GM21381 (cell line): Measurements from ENCODE around the gene RBMS3.
"Not testable (repeated sequence)": the region's sequence is repeated elsewhere in the genome, so short reads cannot be mapped to it uniquely, and the experiment has no call there.

Experiments
- ATAC-seq: cut with Tn5 transposase; IDR thresholded peaks from one replicate; pipeline ENCODE4 v1.9.1; 2021; ENCODE audit warnings: mild to moderate bottlenecking, moderate library complexity; ENCODE audit not compliant: unreplicated experiment

The RBMS3 gene

DNA sequence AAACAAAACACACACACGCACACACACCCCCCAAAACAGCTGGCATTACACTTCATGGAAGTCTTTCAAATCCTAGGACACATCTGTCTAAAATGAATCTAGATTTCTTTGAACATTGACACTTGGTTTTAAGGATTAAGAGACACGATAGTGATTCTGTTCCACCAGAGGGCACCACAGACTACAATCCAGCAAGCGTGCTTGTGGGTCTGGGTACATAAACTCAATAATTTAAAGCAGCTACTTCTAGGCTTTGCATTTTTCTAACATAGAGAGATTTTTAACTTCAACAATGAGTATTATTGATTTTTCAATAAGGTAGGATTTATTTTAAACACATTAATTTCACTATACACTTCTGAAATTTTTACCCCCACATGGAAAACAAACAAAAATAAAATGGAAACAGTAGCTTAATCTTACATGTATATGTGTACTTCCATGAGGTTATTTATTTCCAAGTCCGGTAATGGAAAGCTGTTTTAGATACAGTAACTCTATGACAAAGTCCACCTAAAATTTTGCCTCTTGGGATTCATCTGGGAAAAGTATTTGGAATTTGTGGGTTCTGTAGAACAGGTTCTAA lies 761.5 kb downstream of the RBMS3 start:
- ATAC-seq, result no peak

DNA sequence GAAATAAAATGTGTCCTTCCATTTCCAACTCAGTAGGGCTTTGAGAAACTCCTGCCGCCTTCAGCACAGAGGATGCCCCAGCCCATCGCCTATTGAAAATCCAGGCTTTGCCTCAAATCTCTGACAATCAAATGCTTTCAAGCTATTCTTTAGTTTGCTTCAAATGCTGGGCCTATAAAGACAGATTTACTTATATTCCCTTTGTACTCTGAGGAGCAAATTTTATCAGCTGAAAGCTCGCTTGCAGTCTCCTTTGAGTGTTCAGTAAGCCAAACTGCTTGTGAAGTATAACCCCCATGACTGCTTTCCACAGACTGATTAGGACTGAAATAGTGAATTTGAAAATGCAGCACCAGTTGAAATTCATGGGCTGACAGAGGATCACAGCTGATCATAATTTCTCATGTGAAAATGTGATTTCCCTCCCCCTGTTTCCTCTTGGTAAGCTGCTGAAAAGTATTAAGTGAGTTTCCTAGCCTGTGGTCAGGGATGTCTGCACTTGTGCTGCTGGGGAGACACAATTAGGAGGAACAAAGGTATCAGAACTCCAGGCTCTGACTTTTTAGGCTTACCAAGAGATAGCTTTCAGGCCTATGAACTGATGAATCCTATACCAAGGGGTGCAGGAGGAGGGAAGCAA lies 762.2 kb downstream of the RBMS3 start:
- ATAC-seq, result no peak

DNA sequence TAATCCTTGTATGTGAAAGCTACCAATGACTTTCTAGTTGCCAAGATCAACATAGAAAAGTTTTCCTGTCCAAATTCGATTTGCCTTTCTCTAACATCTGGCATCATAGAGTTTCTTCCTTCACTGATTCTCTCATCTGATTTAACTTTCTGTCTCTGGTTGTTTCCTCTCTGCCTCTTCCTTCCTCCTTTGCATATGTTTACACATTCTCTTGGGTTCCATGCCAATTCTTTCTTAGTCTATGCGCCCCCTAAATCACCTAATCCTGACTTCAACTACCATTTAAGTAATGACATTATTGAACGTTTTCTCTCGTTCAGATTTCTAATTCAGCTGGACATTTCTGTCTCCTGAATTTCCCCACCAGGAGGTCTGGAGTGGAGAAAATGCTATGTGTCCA lies 763.6 kb downstream of the RBMS3 start:
- no peak for ATAC-seq

DNA sequence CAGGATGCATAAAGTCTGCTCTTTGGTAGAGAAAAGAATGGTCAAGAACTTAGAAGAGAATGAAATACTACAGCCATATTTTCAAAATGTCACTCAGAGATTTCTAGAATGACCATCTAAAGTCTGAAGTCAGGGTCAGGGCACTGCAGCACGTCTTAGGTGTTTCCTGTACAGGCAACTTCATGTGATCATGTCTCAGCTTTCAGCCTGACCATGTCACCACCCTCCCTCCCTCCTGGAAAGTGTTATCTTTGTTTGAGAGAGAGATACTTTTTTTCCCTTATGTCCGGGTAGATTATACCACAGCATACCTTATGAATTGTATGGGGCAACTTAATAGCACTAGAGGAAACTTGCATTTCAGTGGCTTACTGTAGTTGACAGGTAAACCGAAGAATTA lies 767.6 kb downstream of the RBMS3 start:
- ATAC-seq, result no peak

DNA sequence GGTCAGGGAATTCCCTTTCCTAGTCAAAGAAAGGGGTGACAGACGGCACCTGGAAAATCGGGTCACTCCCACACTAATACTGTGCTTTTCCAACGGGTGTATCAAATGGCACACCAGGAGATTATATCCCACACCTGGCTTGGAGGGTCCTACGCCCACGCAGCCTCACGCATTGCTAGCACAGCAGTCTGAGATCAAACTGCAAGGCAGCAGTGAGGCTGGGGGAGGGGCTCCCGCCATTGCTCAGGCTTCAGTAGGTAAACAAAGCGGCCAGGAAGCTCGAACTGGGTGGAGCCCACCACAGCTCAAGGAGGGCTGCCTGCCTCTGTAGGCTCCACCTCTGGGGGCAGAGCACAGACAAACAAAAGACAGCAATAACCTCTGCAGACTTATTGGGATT lies 769.2 kb downstream of the RBMS3 start:
- ATAC-seq, result not testable (repeated sequence)

DNA sequence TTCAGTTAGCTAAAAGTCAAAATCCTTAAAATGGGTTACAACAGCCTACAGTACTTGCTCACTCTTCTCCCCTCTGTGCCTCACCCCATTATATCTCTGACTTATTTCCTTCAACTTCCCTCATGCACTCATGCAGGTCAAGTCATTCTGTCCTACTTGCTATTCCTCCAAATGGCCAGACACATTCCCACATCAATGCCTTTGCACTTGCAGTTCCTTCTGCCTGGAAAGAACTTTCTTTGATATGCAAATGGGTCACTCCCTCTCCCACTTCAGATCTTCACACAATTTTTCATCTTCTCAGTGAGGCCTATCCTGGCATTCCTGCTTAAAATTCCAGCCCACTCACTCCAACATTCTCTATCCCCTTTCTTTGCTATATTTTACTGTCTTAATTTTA lies 778.4 kb downstream of the RBMS3 start:
- no peak for ATAC-seq
